ENCODE results near the gene PRR15.

DNA sequence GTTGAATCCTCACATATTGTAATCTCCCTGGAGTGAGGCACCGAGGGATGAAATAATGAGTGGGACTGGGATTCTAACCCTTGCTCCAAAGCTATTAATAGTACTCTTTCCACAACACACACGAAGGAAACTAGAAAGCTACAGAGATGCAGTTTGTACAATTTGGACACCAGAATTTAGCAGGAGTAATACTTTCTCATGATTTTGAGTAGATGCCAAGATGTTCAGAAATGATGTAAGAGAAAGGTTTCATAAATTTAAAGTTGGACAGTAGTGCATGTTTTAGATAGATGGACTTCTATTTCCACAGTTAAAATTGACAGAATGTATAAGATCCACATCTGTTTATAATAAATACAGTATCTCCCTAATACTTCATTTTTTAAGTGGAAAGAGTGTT lies 46.5 kb downstream of the PRR15 start:
- TF ChIP-seq, protein P1, sequence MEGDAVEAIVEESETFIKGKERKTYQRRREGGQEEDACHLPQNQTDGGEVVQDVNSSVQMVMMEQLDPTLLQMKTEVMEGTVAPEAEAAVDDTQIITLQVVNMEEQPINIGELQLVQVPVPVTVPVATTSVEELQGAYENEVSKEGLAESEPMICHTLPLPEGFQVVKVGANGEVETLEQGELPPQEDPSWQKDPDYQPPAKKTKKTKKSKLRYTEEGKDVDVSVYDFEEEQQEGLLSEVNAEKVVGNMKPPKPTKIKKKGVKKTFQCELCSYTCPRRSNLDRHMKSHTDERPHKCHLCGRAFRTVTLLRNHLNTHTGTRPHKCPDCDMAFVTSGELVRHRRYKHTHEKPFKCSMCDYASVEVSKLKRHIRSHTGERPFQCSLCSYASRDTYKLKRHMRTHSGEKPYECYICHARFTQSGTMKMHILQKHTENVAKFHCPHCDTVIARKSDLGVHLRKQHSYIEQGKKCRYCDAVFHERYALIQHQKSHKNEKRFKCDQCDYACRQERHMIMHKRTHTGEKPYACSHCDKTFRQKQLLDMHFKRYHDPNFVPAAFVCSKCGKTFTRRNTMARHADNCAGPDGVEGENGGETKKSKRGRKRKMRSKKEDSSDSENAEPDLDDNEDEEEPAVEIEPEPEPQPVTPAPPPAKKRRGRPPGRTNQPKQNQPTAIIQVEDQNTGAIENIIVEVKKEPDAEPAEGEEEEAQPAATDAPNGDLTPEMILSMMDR (conservative IDR thresholded peaks at IDR 0.05; ENCODE audit: low read length), result no peak
- TF ChIP-seq EZH2phosphoT487 (IDR thresholded peaks at IDR 0.05; ENCODE audit: borderline replicate concordance, low read depth, low read length), result no peak
